ENCODE data around the gene USP3.

DNA sequence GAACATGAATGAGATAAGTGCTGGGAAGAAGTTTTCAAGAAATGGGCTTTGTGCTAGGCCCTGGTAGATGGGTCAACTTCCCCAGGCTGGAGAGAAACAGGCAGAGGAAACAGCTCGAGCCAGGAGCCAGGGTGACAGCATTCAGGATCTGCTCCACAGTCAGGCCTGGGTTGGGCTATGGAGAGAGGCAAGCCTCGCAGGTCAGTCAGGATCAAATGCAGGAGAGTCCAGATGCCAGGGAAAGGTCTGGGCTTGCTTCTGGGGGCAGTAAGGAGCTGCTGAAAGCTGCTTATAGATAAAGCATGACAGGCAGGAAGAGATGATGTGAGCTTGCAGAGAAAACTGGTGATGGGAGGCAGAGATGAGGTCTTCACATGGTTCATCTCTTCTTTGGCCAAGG lies 11.0 kb upstream of the USP3 start:
- TF ChIP-seq POLR2A (IDR thresholded peaks at IDR 0.05) (no peak), POLR2AphosphoS5 (IDR thresholded peaks at IDR 0.05) (no peak), EP300 (IDR thresholded peaks at IDR 0.05; ENCODE audit: low read depth) (no peak)
- TF ChIP-seq, protein P1, sequence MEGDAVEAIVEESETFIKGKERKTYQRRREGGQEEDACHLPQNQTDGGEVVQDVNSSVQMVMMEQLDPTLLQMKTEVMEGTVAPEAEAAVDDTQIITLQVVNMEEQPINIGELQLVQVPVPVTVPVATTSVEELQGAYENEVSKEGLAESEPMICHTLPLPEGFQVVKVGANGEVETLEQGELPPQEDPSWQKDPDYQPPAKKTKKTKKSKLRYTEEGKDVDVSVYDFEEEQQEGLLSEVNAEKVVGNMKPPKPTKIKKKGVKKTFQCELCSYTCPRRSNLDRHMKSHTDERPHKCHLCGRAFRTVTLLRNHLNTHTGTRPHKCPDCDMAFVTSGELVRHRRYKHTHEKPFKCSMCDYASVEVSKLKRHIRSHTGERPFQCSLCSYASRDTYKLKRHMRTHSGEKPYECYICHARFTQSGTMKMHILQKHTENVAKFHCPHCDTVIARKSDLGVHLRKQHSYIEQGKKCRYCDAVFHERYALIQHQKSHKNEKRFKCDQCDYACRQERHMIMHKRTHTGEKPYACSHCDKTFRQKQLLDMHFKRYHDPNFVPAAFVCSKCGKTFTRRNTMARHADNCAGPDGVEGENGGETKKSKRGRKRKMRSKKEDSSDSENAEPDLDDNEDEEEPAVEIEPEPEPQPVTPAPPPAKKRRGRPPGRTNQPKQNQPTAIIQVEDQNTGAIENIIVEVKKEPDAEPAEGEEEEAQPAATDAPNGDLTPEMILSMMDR (IDR thresholded peaks at IDR 0.05), result no peak

Data from transverse colon (tissue), 4 donors.